Liver (tissue), 9 donors: ENCODE data around the gene HOXC10. TPM values are rescaled to one million over a fixed set of nuclear protein-coding genes. Genes with fewer than 3 reads are reported as not detected.

Experiments used
- DNase-seq: peaks from one replicate; pipeline ENCODE4 v3.0.0-alpha.2; 2017; ENCODE audit warnings: low spot score
- H3K27ac ChIP-seq, 2 donors: one replicate each; pipeline ENCODE4 v1.7.0; 2013; ENCODE audit warnings: inconsistent platforms in 2 of 2, low read length in 2 of 2, control low read depth in 1 of 2, low read depth in 1 of 2, mild to moderate bottlenecking in 1 of 2
- H3K27me3 ChIP-seq, 4 donors: one replicate each; pipeline versions ENCODE4 v1.6.1 to v1.7.0; 2013; ENCODE audit warnings: low read length in 3 of 4, inconsistent platforms in 1 of 4, mild to moderate bottlenecking in 1 of 4, moderate library complexity in 1 of 4; ENCODE audit not compliant: control insufficient read depth in 4 of 4, insufficient read depth in 4 of 4
- H3K36me3 ChIP-seq, 4 donors: one replicate each; pipeline versions ENCODE4 v1.6.1 to v1.7.0; 2013; ENCODE audit warnings: low read length in 3 of 4, mild to moderate bottlenecking in 3 of 4, low read depth in 1 of 4, moderate library complexity in 1 of 4; ENCODE audit not compliant: control insufficient read depth in 4 of 4, insufficient read depth in 3 of 4
- H3K4me1 ChIP-seq, 4 donors: one replicate each; pipeline versions ENCODE4 v1.6.1 to v1.7.0; 2013; ENCODE audit warnings: low read length in 3 of 4, mild to moderate bottlenecking in 3 of 4, moderate library complexity in 1 of 4; ENCODE audit not compliant: control insufficient read depth in 4 of 4, insufficient read depth in 4 of 4
- H3K4me3 ChIP-seq, 3 donors: one replicate each; pipeline versions ENCODE4 v1.6.1 to v1.7.0; 2013; ENCODE audit warnings: low read length in 3 of 3, control low read depth in 1 of 3, low read depth in 1 of 3, mild to moderate bottlenecking in 1 of 3
- H3K9ac ChIP-seq, 2 donors: one replicate each; pipeline ENCODE4 v1.7.0; 2013; ENCODE audit warnings: low read length in 2 of 2, mild to moderate bottlenecking in 2 of 2, moderate library complexity in 2 of 2, control low read depth in 1 of 2, low read depth in 1 of 2
- H3K9me3 ChIP-seq, 4 donors: one replicate each; pipeline versions ENCODE4 v1.6.1 to v1.7.0; 2013; ENCODE audit warnings: low read length in 3 of 4; ENCODE audit not compliant: control insufficient read depth in 4 of 4
- CTCF ChIP-seq: fragments of 150-350 bp; IDR thresholded peaks from 2 replicates; pipeline ENCODE4 v1.5.1; 2017; ENCODE audit warnings: improper control_type of control experiment, low read depth, low read length; ENCODE audit not compliant: missing input control
- EGR1 ChIP-seq, 2 donors: IDR thresholded peaks; 2 replicates each; pipeline ENCODE4 v1.6.1; 2016 to 2018; ENCODE audit warnings: antibody characterized with exemption in 2 of 2, low read depth in 2 of 2
- GABPA ChIP-seq, 2 donors: IDR thresholded peaks in 1 of 2; conservative IDR thresholded peaks in 1 of 2; 2 replicates each; pipeline ENCODE4 v1.6.1; 2016; ENCODE audit warnings: antibody characterized with exemption in 2 of 2, mild to moderate bottlenecking in 1 of 2, moderate library complexity in 1 of 2
- HNF4A ChIP-seq, 2 donors: conservative IDR thresholded peaks; 2 replicates each; pipeline ENCODE4 v1.6.1; 2016; ENCODE audit warnings: antibody characterized with exemption in 2 of 2, mild to moderate bottlenecking in 2 of 2
- JUND ChIP-seq, 2 donors: IDR thresholded peaks; 2 replicates each; pipeline ENCODE4 v1.6.1; 2016; ENCODE audit warnings: antibody characterized with exemption in 2 of 2
- MAX ChIP-seq: IDR thresholded peaks from 2 replicates; pipeline ENCODE4 v1.6.1; 2016; ENCODE audit warnings: antibody characterized with exemption
- NR2F2 ChIP-seq: IDR thresholded peaks from 2 replicates; pipeline ENCODE4 v1.6.1; 2016; ENCODE audit warnings: antibody characterized with exemption
- RAD21 ChIP-seq, 2 donors: IDR thresholded peaks; 2 replicates each; pipeline ENCODE4 v1.6.1; 2016; ENCODE audit warnings: antibody characterized with exemption in 2 of 2, mild to moderate bottlenecking in 2 of 2
- REST ChIP-seq: IDR thresholded peaks from 2 replicates; pipeline ENCODE4 v1.6.1; 2016; ENCODE audit warnings: antibody characterized with exemption, mild to moderate bottlenecking
- TAF1 ChIP-seq: conservative IDR thresholded peaks from 2 replicates; pipeline ENCODE4 v1.6.1; 2016; ENCODE audit warnings: antibody characterized with exemption, mild to moderate bottlenecking
- WGBS: extraction: QIAGEN DNeasy Blood & Tissue Kit; methylation state at CpG from one replicate; pipeline ENCODE4 v1.1.7; 2013; 5-methylcytosine and 5-hydroxymethylcytosine counted together
- polyA plus RNA-seq, 2 donors: library from polyadenylated mRNA; stranded (reverse) in 1 of 2; unstranded in 1 of 2; fragments of 200-250 nt in 1 of 2; fragments of >200 nt in 1 of 2; fragmentation: Nextera tagmentation in 1 of 2; extraction: Ambion mirVana in 1 of 2; gene quantifications; one replicate each; pipeline versions ENCODE4 v1.2.1 to v1.2.3, GENCODE V29; 2013 to 2015
- total RNA-seq, 2 donors: library from RNA; depleted of rRNA; stranded (reverse); fragments of >200 nt; gene quantifications; one replicate each; pipeline ENCODE4 v1.2.3, GENCODE V29; 2014
- donor health status: healthy.
- donor health status: healthy.
- donor health status: healthy.
- donor health status: healthy.
- donor health status: healthy.

HOXC10 gene
- total and polyA plus RNA-seq, 4 donors: not detected

- WGBS: 17% methylated on average over 21 of the region's 21 CpGs
- DNase-seq: no peak
These were observed 8.6 kb upstream of the HOXC10 start for GRCh38 chr12:53976172-53976822.

GRCh38 chr12:53976823-53977595 is 7.9 kb upstream of the HOXC10 start:
- DNase-seq: no peak
- Histone ChIP-seq H3K9ac (no peak overlapping the region), H3K4me3 (no peak overlapping the region), H3K4me1 (peaks cover 0 to 10% (median 4%) of the 10 kb centered on the region in 4 donors), H3K36me3 (no peaks in the 10 kb centered on the region), H3K27me3 (peaks cover 5 to 42% (median 27%) of the 10 kb centered on the region in 4 donors), H3K9me3 (no peaks in the 10 kb centered on the region), H3K27ac (no peak overlapping the region)
- WGBS: 13% methylated on average over 9 of the region's 9 CpGs
- TF ChIP-seq EGR1 (IDR thresholded peaks at IDR 0.05; ENCODE audit: low read depth in 2 of 2): no peak
- no peak for TF ChIP-seq MAX
- TF ChIP-seq CTCF: no peak
- TF ChIP-seq JUND (IDR thresholded peaks at IDR 0.05): no peak
- TF ChIP-seq RAD21 (IDR thresholded peaks at IDR 0.05): no peak
- no peak for TF ChIP-seq HNF4A (conservative IDR thresholded peaks at IDR 0.05)
- TF ChIP-seq REST: no peak

More at GRCh38 chr12:53976172-53976822, 8.6 kb upstream of the HOXC10 start:
- no peak overlapping the region for H3K9ac ChIP-seq
- no peak overlapping the region for H3K4me3 ChIP-seq
- H3K27ac ChIP-seq: no peak overlapping the region
- no peaks in the 10 kb centered on the region for H3K36me3 ChIP-seq
- peaks cover 5 to 40% (median 29%) of the 10 kb centered on the region in 4 donors for H3K27me3 ChIP-seq
- H3K9me3 ChIP-seq: no peaks in the 10 kb centered on the region
- no peak for TF ChIP-seq TAF1
- TF ChIP-seq HNF4A (conservative IDR thresholded peaks at IDR 0.05): no peak
- no peak for TF ChIP-seq CTCF
- TF ChIP-seq REST: no peak
- TF ChIP-seq EGR1 (IDR thresholded peaks at IDR 0.05; ENCODE audit: low read depth in 2 of 2): no peak
- TF ChIP-seq GABPA (IDR thresholded peaks at IDR 0.05 in 1 of 2, conservative IDR thresholded peaks at IDR 0.05 in 1 of 2): no peak
- TF ChIP-seq NR2F2: no peak
- H3K4me1 ChIP-seq: peaks cover 0 to 10% (median 4%) of the 10 kb centered on the region in 4 donors
